Calu3 (cell line): Measurements from ENCODE around the gene NDUFS2. TPM values are rescaled to one million over a fixed set of nuclear protein-coding genes. Genes with fewer than 3 reads are reported as not detected.
A peak's percentile ranks its signal among the peaks of the same experiment; 100 is the strongest.

Source experiments
- BruUV-seq: library from RNA; stranded (reverse); fragments of 400-500 nt; replicated peaks from 2 replicates; lab custom pipeline; 2021; lab: Mats Ljungman, UMichigan
- CTCF ChIA-PET: fragments of 300-600 bp; sonication (Branson Sonifier 250); formaldehyde crosslinking; loops from one replicate; lab custom pipeline; 2022; ENCODE audit warnings: antibody characterized with exemption; lab: Charles Lee
- DNase-seq: peaks from one replicate; pipeline ENCODE4 v3.0.0; 2022
- H3K27ac Mint-ChIP-seq: one replicate; pipeline ENCODE4 v1.8.0; 2022; ENCODE audit warnings: mixed read lengths; ENCODE audit not compliant: unreplicated experiment
- H3K27me3 Mint-ChIP-seq: one replicate; pipeline ENCODE4 v1.8.0; 2022; ENCODE audit warnings: mixed read lengths; ENCODE audit not compliant: unreplicated experiment
- H3K36me3 Mint-ChIP-seq: one replicate; pipeline ENCODE4 v1.8.0; 2022; ENCODE audit warnings: mild to moderate bottlenecking, moderate library complexity, mixed read lengths; ENCODE audit not compliant: insufficient read depth, unreplicated experiment
- H3K4me1 Mint-ChIP-seq: one replicate; pipeline ENCODE4 v1.8.0; 2022; ENCODE audit warnings: mild to moderate bottlenecking, low read depth, mixed read lengths; ENCODE audit not compliant: unreplicated experiment
- H3K4me3 Mint-ChIP-seq: one replicate; pipeline ENCODE4 v1.8.0; 2022; ENCODE audit warnings: mild to moderate bottlenecking, low read depth, moderate library complexity, mixed read lengths; ENCODE audit not compliant: unreplicated experiment
- H3K9me3 Mint-ChIP-seq: one replicate; pipeline ENCODE4 v1.8.0; 2022; ENCODE audit warnings: low read depth, mixed read lengths; ENCODE audit not compliant: unreplicated experiment
- CTCF ChIP-seq: fragments of 200-600 bp; IDR thresholded peaks from one replicate; pipeline ENCODE4 v1.8.0; 2022; ENCODE audit warnings: antibody characterized with exemption; ENCODE audit not compliant: unreplicated experiment
- intact Hi-C: fragments of 100-400 bp; cut with micrococcal nuclease; formaldehyde crosslinking; loops from one replicate; pipeline ENCODE4 v1.10.0; 2022; ENCODE audit not compliant: unreplicated experiment
- total RNA-seq: library from RNA; stranded (reverse); gene quantifications from 2 replicates; pipeline ENCODE4 v1.2.3, GENCODE V29; 2022

NDUFS2 gene
- total RNA-seq, 1 experiment from 2014 or later: 91.3 TPM

- CTCF ChIA-PET: no interaction called here
- no peak for TF ChIP-seq CTCF
- no TSS peak for BruUV-seq
- intact Hi-C loops: no loop called here
- H3K36me3 Mint-ChIP-seq: peaks cover 74% of the 10 kb centered on the region
- H3K9me3 Mint-ChIP-seq: no peaks in the 10 kb centered on the region
- no peaks in the 10 kb centered on the region for H3K27me3 Mint-ChIP-seq
- H3K4me1 Mint-ChIP-seq: peaks cover 40% of the 10 kb centered on the region
- no peak overlapping the region for H3K27ac Mint-ChIP-seq
- DNase-seq: no peak
- peak overlapping the region; percentile 94 for H3K4me3 Mint-ChIP-seq
These were observed 41.5 kb upstream of the NDUFS2 start for GRCh38 chr1:161160671-161161145.

GRCh38 chr1:161161652-161162051 is 40.5 kb upstream of the NDUFS2 start:
- BruUV-seq: no TSS peak
- TF ChIP-seq CTCF: no peak
- intact Hi-C loops: no loop called here
- no peaks in the 10 kb centered on the region for H3K9me3 Mint-ChIP-seq
- H3K27me3 Mint-ChIP-seq: no peaks in the 10 kb centered on the region
- H3K36me3 Mint-ChIP-seq: peaks cover 80% of the 10 kb centered on the region
- DNase-seq: no peak
- peak overlapping the region; percentile 94 for H3K4me3 Mint-ChIP-seq
- H3K27ac Mint-ChIP-seq: no peak overlapping the region
- H3K4me1 Mint-ChIP-seq: peaks cover 37% of the 10 kb centered on the region
- CTCF ChIA-PET: interaction anchor here (0.6 kb wide), 1 partner anchor 11 kb away, joined by 4 read pairs; no protein-coding TSS in a partner anchor

- DNase-seq: no peak
- TF ChIP-seq CTCF: no peak
- Mint-ChIP-seq H3K27ac (no peak overlapping the region), H3K9me3 (no peaks in the 10 kb centered on the region), H3K4me1 (peaks cover 37% of the 10 kb centered on the region), H3K27me3 (no peaks in the 10 kb centered on the region), H3K4me3 (no peak overlapping the region), H3K36me3 (peaks cover 84% of the 10 kb centered on the region)
- BruUV-seq: no TSS peak
- CTCF ChIA-PET: interaction anchor here (0.6 kb wide), 1 partner anchor 10 kb away, joined by 4 read pairs; no protein-coding TSS in a partner anchor
- intact Hi-C loops: no loop called here
These were observed 40.1 kb upstream of the NDUFS2 start for GRCh38 chr1:161162052-161162451.

GRCh38 chr1:161162806-161163205 is 39.4 kb upstream of the NDUFS2 start:
- no peak overlapping the region for H3K27ac Mint-ChIP-seq
- no peak for TF ChIP-seq CTCF

More at GRCh38 chr1:161162806-161163205, 39.4 kb upstream of the NDUFS2 start:
- Mint-ChIP-seq H3K36me3 (peaks cover 87% of the 10 kb centered on the region), H3K27me3 (no peaks in the 10 kb centered on the region), H3K4me1 (peaks cover 35% of the 10 kb centered on the region), H3K9me3 (no peaks in the 10 kb centered on the region), H3K4me3 (no peak overlapping the region)
- BruUV-seq: no TSS peak
- DNase-seq: no peak
- CTCF ChIA-PET: no interaction called here
- intact Hi-C loops: no loop called here
